Measurements from ENCODE around the gene GFRA1. TPM values are rescaled to one million over a fixed set of nuclear protein-coding genes. Genes with fewer than 3 reads are reported as not detected.

Gene GFRA1
- total RNA-seq, 2 experiments from 2014 or later: not detected

- intact Hi-C loops (cut with micrococcal nuclease; ENCODE audit: unreplicated experiment): no loop called here
- Histone ChIP-seq H2AFZ (ENCODE audit: low read length) (no peak overlapping the region), H3K79me2 (ENCODE audit: insufficient read depth, low read depth, low read length) (no peaks in the 10 kb centered on the region), H3K4me1 (ENCODE audit: insufficient read depth, low read length, poor library complexity, severe bottlenecking) (no peaks in the 10 kb centered on the region), H3K4me2 (ENCODE audit: low read length) (no peak overlapping the region), H3K9me3 (ENCODE audit: low read length) (no peaks in the 10 kb centered on the region), H3K36me3 (ENCODE audit: insufficient read depth, low read length) (no peaks in the 10 kb centered on the region), H3K27ac (ENCODE audit: low read depth, low read length, poor library complexity, severe bottlenecking) (no peak overlapping the region), H3K4me3 (ENCODE audit: low read depth, low read length, poor library complexity, severe bottlenecking) (no peak overlapping the region), H3K9me2 (ENCODE audit: insufficient read depth, low read length) (no peaks in the 10 kb centered on the region), H4K20me1 (ENCODE audit: insufficient read depth, low read length) (no peaks in the 10 kb centered on the region)
- ChIA-PET CTCF (ENCODE audit: unreplicated experiment) (no interaction called here), POLR2A (no interaction called here)
- BruUV-seq (replicated peaks): no TSS peak
- TF ChIP-seq, protein P1, sequence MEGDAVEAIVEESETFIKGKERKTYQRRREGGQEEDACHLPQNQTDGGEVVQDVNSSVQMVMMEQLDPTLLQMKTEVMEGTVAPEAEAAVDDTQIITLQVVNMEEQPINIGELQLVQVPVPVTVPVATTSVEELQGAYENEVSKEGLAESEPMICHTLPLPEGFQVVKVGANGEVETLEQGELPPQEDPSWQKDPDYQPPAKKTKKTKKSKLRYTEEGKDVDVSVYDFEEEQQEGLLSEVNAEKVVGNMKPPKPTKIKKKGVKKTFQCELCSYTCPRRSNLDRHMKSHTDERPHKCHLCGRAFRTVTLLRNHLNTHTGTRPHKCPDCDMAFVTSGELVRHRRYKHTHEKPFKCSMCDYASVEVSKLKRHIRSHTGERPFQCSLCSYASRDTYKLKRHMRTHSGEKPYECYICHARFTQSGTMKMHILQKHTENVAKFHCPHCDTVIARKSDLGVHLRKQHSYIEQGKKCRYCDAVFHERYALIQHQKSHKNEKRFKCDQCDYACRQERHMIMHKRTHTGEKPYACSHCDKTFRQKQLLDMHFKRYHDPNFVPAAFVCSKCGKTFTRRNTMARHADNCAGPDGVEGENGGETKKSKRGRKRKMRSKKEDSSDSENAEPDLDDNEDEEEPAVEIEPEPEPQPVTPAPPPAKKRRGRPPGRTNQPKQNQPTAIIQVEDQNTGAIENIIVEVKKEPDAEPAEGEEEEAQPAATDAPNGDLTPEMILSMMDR (conservative IDR thresholded peaks at IDR 0.05; ENCODE audit: low read length): no peak
- no peak for TF ChIP-seq EZH2phosphoT487 (IDR thresholded peaks at IDR 0.05; ENCODE audit: borderline replicate concordance, low read depth, low read length)
- DNase-seq (ENCODE audit: low spot score): no peak
Measured at GRCh38 chr10:116170815-116171250, 102.2 kb downstream of the GFRA1 start.

DNA sequence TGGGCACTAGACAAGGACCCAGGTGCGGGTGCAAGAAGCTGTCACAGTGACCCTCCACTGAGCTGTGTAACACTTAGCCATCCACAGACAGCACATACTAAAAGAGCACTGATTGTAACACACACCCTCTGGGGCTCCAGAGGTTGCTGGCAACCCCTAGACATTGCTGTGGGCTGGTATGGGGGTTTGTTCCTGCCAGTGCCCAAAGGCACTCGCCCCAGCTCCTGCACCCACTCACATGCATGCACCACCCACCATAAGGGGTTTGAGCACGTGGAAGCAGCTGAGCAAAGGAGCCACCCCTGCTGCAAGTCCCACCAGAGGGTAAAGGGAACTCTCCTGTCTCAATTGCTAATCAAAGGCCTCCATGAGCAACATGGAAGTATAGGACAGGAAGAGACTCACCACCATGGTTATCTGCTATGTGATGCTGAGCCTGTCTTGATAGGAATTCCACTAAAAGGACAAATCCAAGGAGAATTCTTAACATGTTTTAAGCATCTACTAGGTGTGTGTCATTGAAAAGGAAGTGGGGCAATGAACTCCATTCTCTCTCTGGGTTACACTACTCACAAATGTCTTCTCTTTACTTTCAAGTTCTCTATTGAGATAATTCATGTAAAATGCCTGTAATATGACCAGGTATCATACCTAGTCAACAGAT is 103.1 kb downstream of the GFRA1 start:
- intact Hi-C loops (cut with micrococcal nuclease; ENCODE audit: unreplicated experiment): no loop called here
- DNase-seq (ENCODE audit: low spot score): no peak
- CTCF ChIA-PET (ENCODE audit: unreplicated experiment): no interaction called here

DNA sequence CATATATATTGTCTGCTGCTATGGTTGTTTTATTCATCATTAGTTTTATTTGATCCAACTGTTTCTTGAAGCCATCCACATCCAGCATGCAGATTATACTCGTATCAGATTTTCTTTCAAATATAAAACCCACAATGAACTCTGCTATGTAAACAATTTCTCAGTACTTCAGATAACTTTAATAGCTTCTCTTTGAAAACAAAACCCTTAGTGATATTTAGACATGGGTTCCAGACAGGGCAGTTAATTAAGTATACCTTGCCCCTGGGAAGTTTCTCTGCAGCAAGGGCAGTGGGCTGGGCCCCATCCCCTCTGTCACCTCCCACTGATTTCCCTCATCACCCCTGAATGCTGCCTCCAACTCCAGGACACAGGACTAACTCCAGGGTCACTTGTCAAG is 104.3 kb downstream of the GFRA1 start:
- no peaks in the 10 kb centered on the region for H3K4me1 ChIP-seq (ENCODE audit: insufficient read depth, low read length, poor library complexity, severe bottlenecking)
- H4K20me1 ChIP-seq (ENCODE audit: insufficient read depth, low read length): no peaks in the 10 kb centered on the region
- DNase-seq (ENCODE audit: low spot score): no peak
- intact Hi-C loops (cut with micrococcal nuclease; ENCODE audit: unreplicated experiment): no loop called here
- no TSS peak for BruUV-seq (replicated peaks)
- ChIA-PET CTCF (ENCODE audit: unreplicated experiment) (no interaction called here), POLR2A (no interaction called here)
- no peak for TF ChIP-seq EZH2phosphoT487 (IDR thresholded peaks at IDR 0.05; ENCODE audit: borderline replicate concordance, low read depth, low read length)
- TF ChIP-seq, protein P1 (conservative IDR thresholded peaks at IDR 0.05; ENCODE audit: low read length): no peak
- H3K9me3 ChIP-seq (ENCODE audit: low read length): no peaks in the 10 kb centered on the region
- H3K27ac ChIP-seq (ENCODE audit: low read depth, low read length, poor library complexity, severe bottlenecking): no peak overlapping the region
- H3K79me2 ChIP-seq (ENCODE audit: insufficient read depth, low read depth, low read length): no peaks in the 10 kb centered on the region
- H3K4me3 ChIP-seq (ENCODE audit: low read depth, low read length, poor library complexity, severe bottlenecking): no peak overlapping the region
- no peaks in the 10 kb centered on the region for H3K9me2 ChIP-seq (ENCODE audit: insufficient read depth, low read length)
- H3K4me2 ChIP-seq (ENCODE audit: low read length): no peak overlapping the region
- H3K36me3 ChIP-seq (ENCODE audit: insufficient read depth, low read length): no peaks in the 10 kb centered on the region
- H2AFZ ChIP-seq (ENCODE audit: low read length): no peak overlapping the region

More for the DNA sequence above, 103.1 kb downstream of the GFRA1 start:
- H2AFZ ChIP-seq (ENCODE audit: low read length): no peak overlapping the region
- no peak overlapping the region for H3K27ac ChIP-seq (ENCODE audit: low read depth, low read length, poor library complexity, severe bottlenecking)
- no peaks in the 10 kb centered on the region for H3K4me1 ChIP-seq (ENCODE audit: insufficient read depth, low read length, poor library complexity, severe bottlenecking)
- H3K9me3 ChIP-seq (ENCODE audit: low read length): no peaks in the 10 kb centered on the region
- TF ChIP-seq, protein P1 (conservative IDR thresholded peaks at IDR 0.05; ENCODE audit: low read length): no peak
- TF ChIP-seq EZH2phosphoT487 (IDR thresholded peaks at IDR 0.05; ENCODE audit: borderline replicate concordance, low read depth, low read length): no peak
- no peaks in the 10 kb centered on the region for H4K20me1 ChIP-seq (ENCODE audit: insufficient read depth, low read length)
- no peak overlapping the region for H3K4me3 ChIP-seq (ENCODE audit: low read depth, low read length, poor library complexity, severe bottlenecking)
- no peaks in the 10 kb centered on the region for H3K9me2 ChIP-seq (ENCODE audit: insufficient read depth, low read length)
- POLR2A ChIA-PET: no interaction called here
- H3K36me3 ChIP-seq (ENCODE audit: insufficient read depth, low read length): no peaks in the 10 kb centered on the region
- H3K79me2 ChIP-seq (ENCODE audit: insufficient read depth, low read depth, low read length): no peaks in the 10 kb centered on the region
- H3K4me2 ChIP-seq (ENCODE audit: low read length): no peak overlapping the region
- BruUV-seq (replicated peaks): no TSS peak
